GM18870 (cell line): Measurements from ENCODE around the gene GJA5.

ENCODE experiments used
- ATAC-seq: cut with Tn5 transposase; IDR thresholded peaks from one replicate; pipeline ENCODE4 v1.9.1; 2021; ENCODE audit warnings: moderate library complexity; ENCODE audit not compliant: unreplicated experiment

Gene GJA5

GRCh38 chr1:147768101-147768500, 7.7 kb upstream of the GJA5 start:
- no peak for ATAC-seq

GRCh38 chr1:147762233-147763024, 2.0 kb upstream of the GJA5 start:
- no peak for ATAC-seq

- ATAC-seq = no peak
Measured at GRCh38 chr1:147758379-147759100, 1.9 kb downstream of the GJA5 start.

- no peak for ATAC-seq
Measured at GRCh38 chr1:147757015-147757990, 3.1 kb downstream of the GJA5 start.

GRCh38 chr1:147756341-147756740, 4.1 kb downstream of the GJA5 start:
- ATAC-seq = no peak

- no peak for ATAC-seq
Measured at GRCh38 chr1:147754661-147755060, 5.7 kb downstream of the GJA5 start.

- no peak for ATAC-seq
Measured at GRCh38 chr1:147753081-147753480, 7.3 kb downstream of the GJA5 start.

GRCh38 chr1:147752511-147752910, 7.9 kb downstream of the GJA5 start:
- ATAC-seq = no peak

- no peak for ATAC-seq
Measured at GRCh38 chr1:147751346-147751745, 9.1 kb downstream of the GJA5 start.

- no peak for ATAC-seq
Measured at GRCh38 chr1:147750618-147751217, 9.7 kb downstream of the GJA5 start.

- ATAC-seq = no peak
Measured at GRCh38 chr1:147749792-147750191, 10.6 kb downstream of the GJA5 start.

- no peak for ATAC-seq
Measured at GRCh38 chr1:147748676-147749350, 11.6 kb downstream of the GJA5 start.

GRCh38 chr1:147747966-147748365, 12.4 kb downstream of the GJA5 start:
- no peak for ATAC-seq

- no peak for ATAC-seq
Measured at GRCh38 chr1:147745271-147745670, 15.1 kb downstream of the GJA5 start.

GRCh38 chr1:147741065-147741464, 19.3 kb downstream of the GJA5 start:
- ATAC-seq = no peak

- no peak for ATAC-seq
Measured at GRCh38 chr1:147740391-147740790, 20.0 kb downstream of the GJA5 start.

- ATAC-seq = no peak
Measured at GRCh38 chr1:147738739-147739476, 21.5 kb downstream of the GJA5 start.

- no peak for ATAC-seq
Measured at GRCh38 chr1:147738129-147738528, 22.3 kb downstream of the GJA5 start.

GRCh38 chr1:147736883-147737282, 23.5 kb downstream of the GJA5 start:
- ATAC-seq = no peak

- ATAC-seq = no peak
Measured at GRCh38 chr1:147735423-147735822, 25.0 kb downstream of the GJA5 start.
